H1 (cell line): ENCODE results near the gene DMAC2L. TPM values are rescaled to one million over a fixed set of nuclear protein-coding genes. Genes with fewer than 3 reads are reported as not detected.

Experiments used
- CTCF ChIA-PET: fragments of 300-600 bp; sonication (Branson Sonifier 250); formaldehyde crosslinking; loops from one replicate; lab custom pipeline; 2021; ENCODE audit not compliant: partially characterized antibody; lab: Charles Lee
- POLR2A ChIA-PET: fragments of 300-600 bp; sonication (Branson Sonifier 250); formaldehyde crosslinking; loops from one replicate; lab custom pipeline; 2021; ENCODE audit warnings: inconsistent platforms; ENCODE audit not compliant: partially characterized antibody; lab: Charles Lee
- DNase-seq, 2 experiments: peaks; one replicate each; pipeline versions ENCODE4 v3.0.0 to v3.0.0-alpha.2; 2010 to 2022; ENCODE audit warnings: low spot score in 2 of 2, low read depth in 1 of 2, mixed read lengths in 1 of 2
- FAIRE-seq: peaks from 2 replicates; lab custom pipeline; 2011; peaks lifted over from hg19 to GRCh38; lab: Jason Lieb, UNC
- H2AFZ ChIP-seq: 2 replicates; pipeline ENCODE4 v1.8.1; 2012; ENCODE audit warnings: low read length, inconsistent platforms
- H2AK5ac ChIP-seq: 2 replicates; pipeline ENCODE4 v1.6.1; 2013; ENCODE audit warnings: low read depth, low read length
- H2BK120ac ChIP-seq: replicated peaks from 2 replicates; pipeline ENCODE3; 2013; ENCODE audit warnings: low read depth, low read length, inconsistent platforms
- H2BK12ac ChIP-seq: 2 replicates; pipeline ENCODE4 v1.6.1; 2013; ENCODE audit warnings: low read depth, low read length
- H2BK15ac ChIP-seq: 2 replicates; pipeline ENCODE4 v1.6.1; 2013; ENCODE audit warnings: low read length
- H2BK20ac ChIP-seq: 2 replicates; pipeline ENCODE4 v1.6.1; 2013; ENCODE audit warnings: low read length
- H2BK5ac ChIP-seq: 2 replicates; pipeline ENCODE4 v1.6.1; 2013; ENCODE audit warnings: low read depth, low read length
- H3K14ac ChIP-seq: 2 replicates; pipeline ENCODE4 v1.6.1; 2013; ENCODE audit warnings: inconsistent platforms; ENCODE audit not compliant: insufficient read length
- H3K18ac ChIP-seq: 2 replicates; pipeline ENCODE4 v1.6.1; 2013; ENCODE audit warnings: low read length; ENCODE audit errors: extremely low read depth
- H3K23ac ChIP-seq: 2 replicates; pipeline ENCODE4 v1.6.1; 2013; ENCODE audit warnings: inconsistent platforms; ENCODE audit not compliant: insufficient read length
- H3K23me2 ChIP-seq: 2 replicates; pipeline ENCODE4 v1.6.1; 2013; ENCODE audit warnings: low read depth, low read length
- H3K27ac ChIP-seq: 2 replicates; pipeline ENCODE4 v1.6.1; 2011; ENCODE audit warnings: low read depth, low read length, inconsistent platforms
- H3K27me3 ChIP-seq, 4 experiments: replicated peaks in 1 of 4; 1 replicate in 1 of 4; 2 replicates in 3 of 4; pipeline versions ENCODE4 v1.6.1 to v1.8.1; 2011 to 2013; ENCODE audit warnings: low read length in 3 of 4, mild to moderate bottlenecking in 3 of 4, inconsistent platforms in 2 of 4, mixed read lengths in 2 of 4, moderate library complexity in 1 of 4; ENCODE audit not compliant: control insufficient read depth in 3 of 4, insufficient read depth in 3 of 4; ENCODE audit errors: extremely low read depth in 1 of 4
- H3K36me3 ChIP-seq, 4 experiments: 2 replicates each; pipeline versions ENCODE4 v1.6.1 to v1.8.1; 2011 to 2013; ENCODE audit warnings: mild to moderate bottlenecking in 4 of 4, low read length in 3 of 4, moderate library complexity in 2 of 4, control low read depth in 1 of 4, inconsistent platforms in 1 of 4; ENCODE audit not compliant: insufficient read depth in 4 of 4, control insufficient read depth in 2 of 4
- H3K4ac ChIP-seq: replicated peaks from 2 replicates; pipeline ENCODE3; 2013; ENCODE audit warnings: low read length, low read depth, mixed read lengths, inconsistent platforms; ENCODE audit not compliant: insufficient read length
- H3K4me1 ChIP-seq, 4 experiments: replicated peaks in 1 of 4; 1 replicate in 1 of 4; 2 replicates in 3 of 4; pipeline versions ENCODE4 v1.6.1 to v1.8.1; 2011 to 2013; ENCODE audit warnings: low read length in 3 of 4, inconsistent platforms in 2 of 4, mixed read lengths in 1 of 4; ENCODE audit not compliant: insufficient read depth in 4 of 4, control insufficient read depth in 3 of 4
- H3K4me2 ChIP-seq, 2 experiments: 2 replicates each; pipeline versions ENCODE4 v1.6.1 to v1.8.1; 2011 to 2013; ENCODE audit warnings: low read depth in 2 of 2, low read length in 2 of 2, control low read depth in 1 of 2, inconsistent platforms in 1 of 2, mild to moderate bottlenecking in 1 of 2; ENCODE audit not compliant: insufficient read depth in 1 of 2
- H3K4me3 ChIP-seq, 4 experiments: fragments of 200-600, 300-600 bp in 1 of 4; sonication (generic), shearing (Covaris generic), sonication (Bioruptor Twin) in 1 of 4; 2 replicates each; pipeline versions ENCODE4 v1.5.1 to v1.8.1; 2011 to 2016; ENCODE audit warnings: low read length in 4 of 4, low read depth in 3 of 4, control low read depth in 2 of 4, inconsistent platforms in 2 of 4, mild to moderate bottlenecking in 2 of 4, mixed read lengths in 1 of 4, moderate library complexity in 1 of 4; ENCODE audit not compliant: insufficient read depth in 2 of 4; ENCODE audit errors: extremely low read depth in 1 of 4
- H3K56ac ChIP-seq: replicated peaks from 2 replicates; pipeline ENCODE3; 2013; ENCODE audit warnings: low read depth, mild to moderate bottlenecking, mixed read lengths, low read length, inconsistent platforms; ENCODE audit not compliant: insufficient read length
- H3K79me1 ChIP-seq: 2 replicates; pipeline ENCODE4 v1.6.1; 2013; ENCODE audit warnings: low read depth, low read length, control low read depth
- H3K79me2 ChIP-seq, 2 experiments: 2 replicates each; pipeline versions ENCODE4 v1.6.1 to v1.8.1; 2012 to 2013; ENCODE audit warnings: low read length in 2 of 2, mild to moderate bottlenecking in 2 of 2, inconsistent platforms in 1 of 2; ENCODE audit not compliant: insufficient read depth in 2 of 2, control insufficient read depth in 1 of 2
- H3K9ac ChIP-seq, 4 experiments: replicated peaks in 1 of 4; 1 replicate in 1 of 4; 2 replicates in 3 of 4; pipeline versions ENCODE4 v1.6.1 to v1.8.1; 2011 to 2013; ENCODE audit warnings: low read depth in 3 of 4, low read length in 3 of 4, control low read depth in 2 of 4, mild to moderate bottlenecking in 2 of 4, moderate library complexity in 2 of 4, inconsistent platforms in 1 of 4; ENCODE audit errors: extremely low read depth in 1 of 4
- H3K9me3 ChIP-seq, 2 experiments: 2 replicates each; pipeline versions ENCODE4 v1.6.1 to v1.8.1; 2012 to 2013; ENCODE audit warnings: mild to moderate bottlenecking in 2 of 2, moderate library complexity in 2 of 2, control low read depth in 1 of 2, inconsistent platforms in 1 of 2, low read depth in 1 of 2, low read length in 1 of 2, mixed read lengths in 1 of 2; ENCODE audit not compliant: insufficient read depth in 2 of 2
- H4K20me1 ChIP-seq, 2 experiments: replicated peaks in 1 of 2; 2 replicates each; pipeline versions ENCODE3 to v1.8.1; 2011 to 2013; ENCODE audit warnings: inconsistent platforms in 2 of 2, low read length in 2 of 2, mild to moderate bottlenecking in 1 of 2; ENCODE audit not compliant: insufficient read depth in 2 of 2, control insufficient read depth in 1 of 2
- H4K5ac ChIP-seq: 2 replicates; pipeline ENCODE4 v1.6.1; 2013; ENCODE audit warnings: low read length, low read depth, mixed read lengths, inconsistent platforms; ENCODE audit not compliant: insufficient read length
- H4K8ac ChIP-seq: 2 replicates; pipeline ENCODE4 v1.8.0; 2013; ENCODE audit warnings: mild to moderate bottlenecking, moderate library complexity, low read length, inconsistent platforms; ENCODE audit not compliant: insufficient read depth; ENCODE audit errors: extremely low read depth
- H4K91ac ChIP-seq: replicated peaks from 2 replicates; pipeline ENCODE3; 2013; ENCODE audit warnings: low read length, mixed read lengths, inconsistent platforms; ENCODE audit not compliant: insufficient read length
- BCL11A ChIP-seq, 2 experiments: IDR thresholded peaks; one replicate each; pipeline ENCODE4 v1.6.1; 2011; ENCODE audit warnings: low read depth in 2 of 2, low read length in 2 of 2, mild to moderate bottlenecking in 2 of 2
- CBX8 ChIP-seq: fragments of 300-800, 300-1000 bp; sonication (generic); IDR thresholded peaks from 2 replicates; pipeline ENCODE4 v1.7.1; 2016; ENCODE audit warnings: low read depth, low read length, borderline replicate concordance
- KDM5A ChIP-seq: fragments of 200-600 bp; IDR thresholded peaks from 2 replicates; pipeline ENCODE4 v1.7.1; 2012; ENCODE audit warnings: mild to moderate bottlenecking, low read length, inconsistent platforms, mixed read lengths
- polyA plus RNA-seq, 7 experiments: library from polyadenylated mRNA; depleted of rRNA in 3 of 7; stranded (reverse) in 5 of 7; unstranded in 2 of 7; fragments of >200 nt in 5 of 7; fragments of 200-250 nt in 2 of 7; gene quantifications; 1 replicate in 5 of 7; 2 replicates in 1 of 7; 4 replicates in 1 of 7; pipeline versions ENCODE4 v1.2.1 to v1.2.3, GENCODE V29; 2011 to 2013; ENCODE audit warnings: missing spikeins in 2 of 7, mixed read lengths in 2 of 7
- total RNA-seq: library from RNA; stranded (reverse); fragmentation: NEBNext Ultra II Directional; extraction: Animal tissue kit (Norgen Biotek cat#: 25700); gene quantifications from 2 replicates; pipeline ENCODE4 v1.2.1, GENCODE V29; 2021

Gene DMAC2L
- total and polyA plus RNA-seq, 2 of the 8 experiments (the other 6 are each of a cell fraction or from before 2014, with no cell fraction given) = 20.3 to 28.9 TPM

- H4K20me1 ChIP-seq = no peaks in the 10 kb centered on the region
- POLR2A ChIA-PET = interaction anchor here (1.2 kb wide), 1 partner anchor 10 kb away, joined by 3 read pairs; the partner anchor contains the start of genes DMAC2L and L2HGDH
- TF ChIP-seq BCL11A (IDR thresholded peaks at IDR 0.05; ENCODE audit: low read depth in 2 of 2, low read length in 2 of 2) (no peak), KDM5A (no peak), CBX8 (no peak)
Observed at GRCh38 chr14:50301914-50302313, 10.2 kb upstream of the DMAC2L start.

More at GRCh38 chr14:50301914-50302313, 10.2 kb upstream of the DMAC2L start:
- FAIRE-seq (no peak), DNase-seq (no peak)
- Histone ChIP-seq H4K8ac (no peak overlapping the region), H4K5ac (no peak overlapping the region), H3K56ac (no peak overlapping the region), H4K91ac (no peak overlapping the region), H3K27ac (no peak overlapping the region), H2BK12ac (no peak overlapping the region), H2BK15ac (no peak overlapping the region), H2AK5ac (no peak overlapping the region), H2BK20ac (no peak overlapping the region), H3K23ac (no peak overlapping the region), H3K4me2 (no peak overlapping the region), H3K4me3 (no peak overlapping the region), H3K27me3 (no peaks in the 10 kb centered on the region), H3K36me3 (peaks cover 0 to 19% (median 4%) of the 10 kb centered on the region in 4 experiments; a peak in 4 of 8 replicates), H3K14ac (no peak overlapping the region), H3K9ac (no peak overlapping the region), H3K79me2 (peaks cover 0 to 49% of the 10 kb centered on the region in 2 experiments; a peak in 2 of 4 replicates), H3K4ac (no peak overlapping the region), H2BK120ac (no peak overlapping the region), H3K18ac (no peak overlapping the region), H3K9me3 (peaks cover 0 to 2% of the 10 kb centered on the region in 2 experiments; a peak in 1 of 4 replicates), H3K23me2 (no peaks in the 10 kb centered on the region), H2BK5ac (no peak overlapping the region), H2AFZ (no peak overlapping the region), H3K79me1 (no peaks in the 10 kb centered on the region), H3K4me1 (peaks cover 0 to 3% (median 0%) of the 10 kb centered on the region in 4 experiments; a peak in 2 of 7 replicates)
- CTCF ChIA-PET = interaction anchor here (1.0 to 1.1 kb wide), 2 partner anchors 9 to 19 kb away, joined by 3 to 5 read pairs; no protein-coding TSS in a partner anchor
